ENCODE data around the gene DCBLD1. TPM values are rescaled to one million over a fixed set of nuclear protein-coding genes. Genes with fewer than 3 reads are reported as not detected.

Gene DCBLD1
- polyA plus RNA-seq, 1 donor = 13.9 TPM

DNA sequence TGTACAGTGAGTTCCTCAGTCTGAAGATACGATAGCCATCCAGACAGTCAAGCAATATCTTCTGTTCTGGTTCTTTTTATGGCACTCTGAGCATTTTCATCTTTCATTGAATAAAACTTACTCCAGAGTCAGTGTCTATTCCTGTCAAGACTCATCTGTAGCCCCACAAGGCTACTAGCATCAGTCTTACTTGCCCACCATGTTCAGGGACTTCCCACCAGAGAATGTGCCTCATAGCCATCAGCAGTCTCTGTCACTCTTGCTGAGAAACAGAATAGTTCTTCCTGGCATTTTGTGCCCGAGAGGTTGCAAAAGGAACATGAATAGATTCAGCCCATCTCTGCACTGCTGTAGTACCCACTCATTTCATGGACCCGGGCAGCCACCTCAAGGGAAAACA is 12.7 kb upstream of the DCBLD1 start:
- no peak for DNase-seq

DNA sequence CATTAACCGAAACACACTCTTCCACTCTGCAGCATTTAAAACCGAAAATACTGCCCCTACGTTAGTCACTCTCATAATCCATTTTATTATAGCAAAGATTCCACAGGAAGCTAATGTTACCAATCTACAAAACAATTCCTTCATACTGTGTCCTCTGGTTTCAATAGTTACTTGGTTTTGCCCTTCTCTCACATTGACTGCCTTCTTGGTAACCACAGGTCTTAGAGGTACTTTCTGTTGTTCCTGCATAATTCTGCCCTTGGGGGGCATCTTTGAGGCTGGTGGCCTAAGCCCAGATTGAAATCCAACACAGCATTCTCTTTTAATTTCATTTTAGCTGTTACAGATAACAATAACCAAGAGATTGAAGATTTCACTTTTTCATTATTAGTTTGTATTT is 9.8 kb upstream of the DCBLD1 start:
- DNase-seq = no peak

- DNase-seq = no peak
These were observed 9.1 kb upstream of the DCBLD1 start for GRCh38 chr6:117473401-117473800.

DNA sequence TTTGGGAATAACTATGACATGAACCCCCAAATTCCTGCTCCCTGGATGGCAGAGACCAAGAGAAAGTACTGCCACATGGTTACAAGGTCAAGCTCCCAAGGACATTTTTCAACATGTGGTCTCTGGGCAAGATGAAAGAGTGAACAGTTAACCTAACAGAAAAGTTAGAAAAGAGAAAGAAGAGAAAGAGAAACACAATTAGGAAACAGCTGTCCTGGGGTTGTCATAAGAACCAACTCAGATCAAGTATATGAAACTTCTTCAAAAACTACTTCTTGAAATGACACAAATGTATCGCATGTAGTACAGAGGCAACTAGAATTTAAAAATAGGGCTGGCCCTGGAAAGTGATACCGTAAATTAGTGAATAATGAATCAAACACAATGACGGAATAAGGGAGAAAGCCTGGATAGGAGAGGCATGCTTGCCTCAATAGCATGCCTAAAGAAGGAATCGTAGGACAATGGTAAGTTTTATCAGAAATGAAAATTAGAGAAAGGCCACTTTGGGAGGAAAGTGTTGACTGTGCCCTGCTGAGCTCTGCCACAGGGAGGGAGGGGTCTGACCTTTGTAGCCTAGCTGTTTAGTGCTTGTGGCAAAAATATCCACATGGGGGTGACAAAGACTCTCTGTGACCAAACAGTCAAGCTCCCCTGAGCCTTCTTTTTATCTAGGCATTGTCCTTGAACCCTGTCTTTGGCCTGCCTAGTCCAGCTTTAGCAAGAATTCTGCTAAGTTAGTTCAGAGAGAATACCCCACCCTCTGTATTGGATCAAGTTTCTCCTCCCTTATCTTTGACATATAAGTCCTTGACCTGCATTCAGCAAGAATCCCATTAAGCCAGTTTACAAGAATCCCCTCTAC is 4.3 kb upstream of the DCBLD1 start:
- DNase-seq = no peak

DNA sequence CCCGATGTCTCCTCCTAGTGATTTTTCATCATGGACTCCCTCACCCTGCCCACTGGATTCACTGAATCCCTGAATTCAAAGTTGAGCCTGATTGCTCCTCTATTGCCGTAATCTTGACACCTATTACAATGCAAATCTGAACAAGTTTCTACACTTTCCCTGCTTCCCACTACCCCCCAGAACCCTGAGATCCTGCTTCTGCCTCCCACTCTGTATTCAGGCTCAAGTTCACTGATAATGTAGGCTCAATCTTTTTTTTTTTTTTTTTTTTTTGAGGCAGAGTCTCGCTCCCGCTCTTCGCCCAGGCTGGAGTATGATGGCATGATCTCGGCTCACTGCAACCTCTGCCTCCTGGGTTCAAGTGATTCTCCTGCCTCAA is 3.6 kb upstream of the DCBLD1 start:
- DNase-seq = no peak

DNA sequence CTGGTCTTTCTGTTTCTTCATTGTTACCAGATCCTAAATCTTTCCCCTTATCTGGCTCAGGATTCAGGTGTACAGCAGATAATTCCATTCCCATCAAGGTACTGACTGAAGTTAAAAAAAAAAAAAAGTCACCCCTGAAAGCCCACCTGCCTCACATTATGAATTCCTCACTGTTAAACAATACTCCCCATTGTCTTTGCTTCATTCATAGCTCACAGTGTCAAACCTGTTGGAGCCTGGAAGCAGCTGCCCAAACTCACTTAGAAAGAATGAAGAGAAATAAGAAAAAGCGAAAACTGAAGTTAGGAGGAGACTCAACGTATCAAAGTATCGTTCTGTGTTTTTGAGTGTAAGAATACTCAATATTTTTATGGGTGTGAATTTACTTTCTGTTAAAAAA is 1.8 kb upstream of the DCBLD1 start:
- DNase-seq = no peak

- DNase-seq = no peak
These were observed 1.1 kb upstream of the DCBLD1 start for GRCh38 chr6:117481278-117481925.

DNA sequence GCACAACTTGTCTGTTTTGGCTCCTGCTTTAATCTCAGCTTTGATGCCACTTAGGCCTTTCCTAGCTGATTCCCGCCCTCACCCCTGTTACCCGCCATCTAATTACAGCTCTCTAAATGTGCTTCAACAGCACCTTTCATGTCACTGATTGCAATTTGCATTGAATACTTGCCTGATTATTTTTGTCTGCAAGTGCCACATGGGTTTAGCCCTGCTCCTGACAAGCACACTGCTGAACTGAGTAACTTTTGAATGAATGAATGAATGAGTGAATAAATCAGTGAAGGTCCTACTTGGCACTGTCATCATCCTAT is 591 bp upstream of the DCBLD1 start:
- DNase-seq = no peak

DNA sequence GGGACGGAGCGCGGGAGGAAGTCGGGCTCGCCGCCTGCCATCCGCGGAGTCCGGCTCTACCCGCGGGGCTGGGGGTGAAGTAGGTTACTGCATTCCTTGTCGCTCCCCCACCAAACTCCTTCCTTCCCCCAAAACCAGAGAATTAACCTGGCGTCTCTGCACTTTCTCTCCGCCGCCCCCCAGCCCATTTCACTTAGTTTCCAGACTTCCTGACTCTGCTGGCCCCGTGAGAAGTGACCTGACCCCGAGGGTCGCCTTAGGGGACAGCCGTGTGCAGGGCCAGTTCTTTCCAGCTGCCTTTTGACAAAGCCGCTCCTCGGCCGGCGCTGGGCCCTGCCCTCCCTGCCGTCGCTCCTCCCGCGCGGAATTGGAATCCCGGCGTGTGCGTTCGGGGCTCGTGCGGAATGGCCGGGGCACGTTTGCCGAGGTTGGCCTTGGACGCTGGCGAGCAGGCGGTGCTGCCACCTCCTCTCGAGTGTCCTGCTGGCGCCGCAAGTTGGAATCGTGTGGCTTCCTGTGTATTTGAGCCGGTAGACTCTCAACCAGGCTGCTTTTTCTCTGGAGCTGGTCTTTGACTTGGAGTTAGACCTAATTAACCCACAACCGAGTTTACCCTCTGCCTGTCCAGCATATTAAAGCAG is 650 bp downstream of the DCBLD1 start:
- peak; percentile 53 for DNase-seq

DNA sequence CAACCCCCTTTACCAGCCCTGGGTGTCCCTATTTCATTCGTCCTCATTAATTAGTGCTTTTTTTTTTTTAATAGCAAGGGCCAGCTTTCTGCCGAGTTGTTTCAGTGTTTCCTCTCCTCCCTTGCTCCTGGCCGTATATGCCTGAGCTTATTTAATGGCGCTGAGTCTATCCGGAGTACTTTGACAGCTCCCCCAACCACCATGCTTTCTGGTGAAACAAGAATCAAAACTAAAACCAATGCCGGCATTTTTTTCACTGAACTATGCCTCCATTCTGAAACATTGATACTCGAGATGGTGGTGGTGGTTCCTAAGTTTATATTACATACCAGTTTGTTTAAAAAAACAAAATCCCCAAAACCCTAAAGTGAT is 1.2 kb downstream of the DCBLD1 start:
- DNase-seq = peak; percentile 36

- no peak for DNase-seq
These were observed 1.7 kb downstream of the DCBLD1 start for GRCh38 chr6:117484052-117484646.

- no peak for DNase-seq
These were observed 3.0 kb downstream of the DCBLD1 start for GRCh38 chr6:117485433-117485832.

GRCh38 chr6:117487821-117488220 is 5.3 kb downstream of the DCBLD1 start:
- no peak for DNase-seq

DNA sequence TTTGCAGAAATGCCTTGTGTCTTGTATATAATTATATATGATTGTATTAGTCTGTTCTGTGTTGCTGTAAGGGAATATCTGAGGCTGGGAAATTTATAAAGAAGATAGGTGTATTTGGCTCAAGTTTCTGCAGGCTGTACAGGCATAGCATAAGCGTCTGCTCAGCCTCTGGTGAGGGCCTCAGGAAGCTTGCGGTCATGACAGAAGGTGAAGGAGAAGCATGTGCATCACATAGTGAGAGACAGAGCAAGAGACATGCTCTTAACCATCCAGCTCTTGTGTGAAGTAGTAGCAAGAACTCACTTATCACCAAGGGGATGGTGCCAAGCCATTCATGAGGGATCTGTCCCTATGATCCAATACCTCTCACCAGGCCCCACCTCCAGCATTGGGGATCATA is 6.5 kb downstream of the DCBLD1 start:
- no peak for DNase-seq

DNA sequence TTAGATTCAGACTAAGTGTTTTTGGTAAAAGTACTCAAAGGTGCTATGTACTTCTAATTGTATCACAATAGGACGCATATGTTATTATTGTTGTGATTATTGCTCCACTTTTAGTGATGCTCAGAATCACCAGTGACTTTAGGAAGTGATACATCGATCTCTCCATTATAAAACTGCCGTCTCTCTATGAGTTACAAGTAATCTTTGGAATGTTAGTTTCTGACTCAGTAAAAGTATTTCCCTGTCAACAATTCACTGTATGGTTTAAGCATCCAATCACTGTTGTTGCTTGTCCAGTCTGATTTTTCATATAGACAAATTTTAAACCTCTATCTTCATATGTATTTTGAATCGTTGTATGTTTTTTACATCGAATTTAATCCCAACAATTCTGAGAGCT is 9.4 kb downstream of the DCBLD1 start:
- DNase-seq = no peak

GRCh38 chr6:117493470-117493869 is 11.0 kb downstream of the DCBLD1 start:
- no peak for DNase-seq

- DNase-seq = no peak
These were observed 11.8 kb downstream of the DCBLD1 start for GRCh38 chr6:117494283-117494682.

GRCh38 chr6:117494694-117495318 is 12.3 kb downstream of the DCBLD1 start:
- no peak for DNase-seq

- no peak for DNase-seq
These were observed 13.0 kb downstream of the DCBLD1 start for GRCh38 chr6:117495425-117495824.

- no peak for DNase-seq
These were observed 13.4 kb downstream of the DCBLD1 start for GRCh38 chr6:117495869-117496268.

DNA sequence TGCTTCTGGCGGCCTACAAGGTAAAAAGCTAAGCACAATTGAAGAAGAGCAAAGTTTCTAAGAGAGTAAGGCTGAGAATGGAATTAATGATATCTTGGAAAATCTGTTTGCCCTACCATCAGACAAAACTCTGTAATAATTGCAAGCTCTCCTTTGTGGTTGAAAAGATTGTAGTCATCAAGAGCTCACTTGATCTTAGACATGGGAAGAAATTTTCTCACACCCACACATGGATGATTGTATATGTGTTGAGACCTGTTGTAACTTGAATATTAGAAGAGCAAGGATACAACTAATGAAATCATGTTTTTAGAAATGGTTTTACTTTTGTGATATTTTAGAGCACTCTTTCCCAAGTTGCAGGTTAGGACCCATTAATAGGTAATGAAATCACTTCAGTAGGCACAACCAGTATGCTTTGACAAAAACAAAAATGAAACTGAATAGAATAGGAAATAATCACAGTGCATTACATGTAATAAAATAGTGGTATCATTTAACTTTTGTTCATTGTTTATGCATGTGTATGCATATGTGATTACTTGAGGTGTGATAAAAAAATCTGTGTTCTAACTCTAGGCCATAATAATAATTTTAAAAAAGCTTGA is 14.0 kb downstream of the DCBLD1 start:
- DNase-seq = no peak

GRCh38 chr6:117497237-117497636 is 14.8 kb downstream of the DCBLD1 start:
- DNase-seq = no peak
